Fibroblast of skin of abdomen (primary cell): ENCODE data around the gene TRMT2A.

Experiments
- DNase-seq: peaks from one replicate; pipeline ENCODE4 v3.0.0-alpha.2; 2013

TRMT2A gene

GRCh38 chr22:20132686-20133246 is 15.7 kb upstream of the TRMT2A start:
- no peak for DNase-seq

GRCh38 chr22:20131859-20132685 is 15.0 kb upstream of the TRMT2A start:
- DNase-seq, result no peak

GRCh38 chr22:20131597-20131858 is 14.5 kb upstream of the TRMT2A start, which contains the start of gene ZDHHC8:
Gene ZDHHC8, plus strand, starts transcription at chr22:20131804. Its CDS starts 144 bp downstream, at chr22:20131948.
- peak; percentile 30 for DNase-seq

- DNase-seq, result peak; percentile 80
Measured at GRCh38 chr22:20130731-20131596, 13.9 kb upstream of the TRMT2A start.

GRCh38 chr22:20130319-20130718 is 13.3 kb upstream of the TRMT2A start:
- DNase-seq, result no peak

- no peak for DNase-seq
Measured at GRCh38 chr22:20129747-20130014, 12.7 kb upstream of the TRMT2A start.

GRCh38 chr22:20128902-20129746 is 12.1 kb upstream of the TRMT2A start:
- DNase-seq, result peak; percentile 27

- no peak for DNase-seq
Measured at GRCh38 chr22:20128619-20128901, 11.5 kb upstream of the TRMT2A start.

GRCh38 chr22:20127869-20128618 is 11.0 kb upstream of the TRMT2A start:
- no peak for DNase-seq

GRCh38 chr22:20127318-20127868 is 10.4 kb upstream of the TRMT2A start:
- no peak for DNase-seq

- DNase-seq, result no peak
Measured at GRCh38 chr22:20126284-20127029, 9.4 kb upstream of the TRMT2A start.

GRCh38 chr22:20125201-20126174 is 8.5 kb upstream of the TRMT2A start:
- DNase-seq, result no peak

GRCh38 chr22:20124083-20124787 is 7.2 kb upstream of the TRMT2A start:
- DNase-seq, result no peak

GRCh38 chr22:20123366-20124082 is 6.5 kb upstream of the TRMT2A start:
- DNase-seq, result no peak

- no peak for DNase-seq
Measured at GRCh38 chr22:20121856-20122415, 4.9 kb upstream of the TRMT2A start.

- no peak for DNase-seq
Measured at GRCh38 chr22:20118300-20119020, 1.4 kb upstream of the TRMT2A start.

GRCh38 chr22:20117633-20118299 is 740 bp upstream of the TRMT2A start:
- peak; percentile 14 for DNase-seq
